Measurements from ENCODE around the gene MAD2L1BP. TPM values are rescaled to one million over a fixed set of nuclear protein-coding genes. Genes with fewer than 3 reads are reported as not detected.

MAD2L1BP gene
- total and polyA plus RNA-seq, 2 of the 13 experiments (the other 11 are each of a cell fraction or from before 2014, with no cell fraction given): 54.2 to 55.5 TPM

DNA sequence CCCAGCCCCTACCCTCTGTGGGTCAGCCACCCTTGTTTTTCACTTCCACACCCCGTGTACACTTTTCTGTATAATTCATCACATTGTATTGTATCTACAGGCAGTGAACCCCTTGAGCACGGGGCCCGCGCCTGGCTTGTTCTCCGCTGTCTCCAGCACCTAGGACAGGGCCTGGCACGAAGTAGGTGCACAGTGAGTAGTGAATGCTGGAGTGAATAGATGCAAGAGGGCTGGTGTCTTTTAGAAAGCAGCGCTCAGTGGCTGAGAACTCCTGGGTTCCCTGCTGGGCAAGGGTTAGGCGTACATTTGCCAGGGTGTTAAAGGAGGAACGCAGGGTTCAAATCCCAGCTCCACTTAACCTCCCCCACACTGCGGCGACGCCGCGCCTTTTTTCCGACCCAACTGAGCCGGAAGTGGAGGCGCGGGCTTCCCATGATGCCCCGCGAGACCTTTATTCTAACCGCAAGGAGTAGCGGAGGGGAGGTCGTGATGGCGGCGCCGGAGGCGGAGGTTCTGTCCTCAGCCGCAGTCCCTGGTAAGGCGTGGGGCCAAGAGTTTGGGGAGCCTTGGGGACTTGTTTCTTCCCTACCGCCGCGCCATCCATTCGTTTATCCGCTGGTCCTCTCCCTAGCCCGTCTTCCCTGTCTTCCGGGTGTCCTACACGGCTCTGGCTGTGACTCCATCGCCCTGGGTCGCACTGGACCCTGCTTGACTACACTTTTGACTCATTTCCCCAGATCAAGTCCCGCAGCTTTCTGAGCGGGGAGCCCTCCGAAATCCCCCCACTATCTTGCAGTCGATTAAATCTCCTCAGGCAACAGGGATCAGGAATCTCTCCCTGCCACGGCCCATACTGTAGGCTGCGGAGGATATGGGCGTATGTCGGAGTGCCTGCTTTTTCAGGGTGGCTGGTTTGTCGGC is at the start of gene MAD2L1BP (continued):
- TF ChIP-seq ZNF326 (CRISPR knock-in tag; IDR thresholded peaks at IDR 0.05; ENCODE audit: borderline replicate concordance) (no peak), RARA (CRISPR knock-in tag; IDR thresholded peaks at IDR 0.05) (peak; percentile 48), ZC3H13 (CRISPR knock-in tag; IDR thresholded peaks at IDR 0.05) (peak; percentile 52; the same call in 1 of the 2 replicates), ERF (CRISPR knock-in tag; IDR thresholded peaks at IDR 0.05) (peak; percentile 97), SP2 (CRISPR knock-in tag; IDR thresholded peaks at IDR 0.05) (no peak), ZNF558 (CRISPR knock-in tag; IDR thresholded peaks at IDR 0.05; ENCODE audit: borderline replicate concordance) (peak; percentile 70; the same call in 1 of the 2 replicates), SPEN (CRISPR knock-in tag; IDR thresholded peaks at IDR 0.05; ENCODE audit: low read depth) (peak; percentile 73; the same call in 1 of the 2 replicates), PHF20 (CRISPR knock-in tag; IDR thresholded peaks at IDR 0.05) (peak; percentile 92), ZNF367 (CRISPR knock-in tag; IDR thresholded peaks at IDR 0.05; ENCODE audit: borderline replicate concordance) (no peak), ZNF260 (CRISPR knock-in tag; IDR thresholded peaks at IDR 0.05; ENCODE audit: borderline replicate concordance, low read depth) (no peak), MAFK (conservative IDR thresholded peaks at IDR 0.05 in 1 of 2, IDR thresholded peaks at IDR 0.05 in 1 of 2; ENCODE audit: low read length in 2 of 2) (no peak), ZNF501 (CRISPR knock-in tag; IDR thresholded peaks at IDR 0.05) (peak; percentile 84), ZNF761 (CRISPR knock-in tag; conservative IDR thresholded peaks at IDR 0.05) (no peak), GFI1 (CRISPR knock-in tag; IDR thresholded peaks at IDR 0.05; ENCODE audit: borderline replicate concordance) (peak; percentile 72), ZZZ3 (CRISPR knock-in tag; IDR thresholded peaks at IDR 0.05; ENCODE audit: borderline replicate concordance) (no peak), ZNF24 (IDR thresholded peaks at IDR 0.05) (0 out of 2 replicates have a peak, but pooled peaks have one; percentile 28), ETV5 (CRISPR knock-in tag; IDR thresholded peaks at IDR 0.05; ENCODE audit: borderline replicate concordance) (peak; percentile 98), NCOA1 (CRISPR knock-in tag; IDR thresholded peaks at IDR 0.05) (no peak)
- TF ChIP-seq, protein P1, sequence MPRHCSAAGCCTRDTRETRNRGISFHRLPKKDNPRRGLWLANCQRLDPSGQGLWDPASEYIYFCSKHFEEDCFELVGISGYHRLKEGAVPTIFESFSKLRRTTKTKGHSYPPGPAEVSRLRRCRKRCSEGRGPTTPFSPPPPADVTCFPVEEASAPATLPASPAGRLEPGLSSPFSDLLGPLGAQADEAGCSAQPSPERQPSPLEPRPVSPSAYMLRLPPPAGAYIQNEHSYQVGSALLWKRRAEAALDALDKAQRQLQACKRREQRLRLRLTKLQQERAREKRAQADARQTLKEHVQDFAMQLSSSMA (CRISPR knock-in tag; IDR thresholded peaks at IDR 0.05): peak; percentile 65; the same call in 1 of the 2 replicates
- TF ChIP-seq, protein P2, sequence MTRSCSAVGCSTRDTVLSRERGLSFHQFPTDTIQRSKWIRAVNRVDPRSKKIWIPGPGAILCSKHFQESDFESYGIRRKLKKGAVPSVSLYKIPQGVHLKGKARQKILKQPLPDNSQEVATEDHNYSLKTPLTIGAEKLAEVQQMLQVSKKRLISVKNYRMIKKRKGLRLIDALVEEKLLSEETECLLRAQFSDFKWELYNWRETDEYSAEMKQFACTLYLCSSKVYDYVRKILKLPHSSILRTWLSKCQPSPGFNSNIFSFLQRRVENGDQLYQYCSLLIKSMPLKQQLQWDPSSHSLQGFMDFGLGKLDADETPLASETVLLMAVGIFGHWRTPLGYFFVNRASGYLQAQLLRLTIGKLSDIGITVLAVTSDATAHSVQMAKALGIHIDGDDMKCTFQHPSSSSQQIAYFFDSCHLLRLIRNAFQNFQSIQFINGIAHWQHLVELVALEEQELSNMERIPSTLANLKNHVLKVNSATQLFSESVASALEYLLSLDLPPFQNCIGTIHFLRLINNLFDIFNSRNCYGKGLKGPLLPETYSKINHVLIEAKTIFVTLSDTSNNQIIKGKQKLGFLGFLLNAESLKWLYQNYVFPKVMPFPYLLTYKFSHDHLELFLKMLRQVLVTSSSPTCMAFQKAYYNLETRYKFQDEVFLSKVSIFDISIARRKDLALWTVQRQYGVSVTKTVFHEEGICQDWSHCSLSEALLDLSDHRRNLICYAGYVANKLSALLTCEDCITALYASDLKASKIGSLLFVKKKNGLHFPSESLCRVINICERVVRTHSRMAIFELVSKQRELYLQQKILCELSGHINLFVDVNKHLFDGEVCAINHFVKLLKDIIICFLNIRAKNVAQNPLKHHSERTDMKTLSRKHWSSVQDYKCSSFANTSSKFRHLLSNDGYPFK (CRISPR knock-in tag; IDR thresholded peaks at IDR 0.05; ENCODE audit: borderline replicate concordance): peak; percentile 95
- TF ChIP-seq, protein P3, sequence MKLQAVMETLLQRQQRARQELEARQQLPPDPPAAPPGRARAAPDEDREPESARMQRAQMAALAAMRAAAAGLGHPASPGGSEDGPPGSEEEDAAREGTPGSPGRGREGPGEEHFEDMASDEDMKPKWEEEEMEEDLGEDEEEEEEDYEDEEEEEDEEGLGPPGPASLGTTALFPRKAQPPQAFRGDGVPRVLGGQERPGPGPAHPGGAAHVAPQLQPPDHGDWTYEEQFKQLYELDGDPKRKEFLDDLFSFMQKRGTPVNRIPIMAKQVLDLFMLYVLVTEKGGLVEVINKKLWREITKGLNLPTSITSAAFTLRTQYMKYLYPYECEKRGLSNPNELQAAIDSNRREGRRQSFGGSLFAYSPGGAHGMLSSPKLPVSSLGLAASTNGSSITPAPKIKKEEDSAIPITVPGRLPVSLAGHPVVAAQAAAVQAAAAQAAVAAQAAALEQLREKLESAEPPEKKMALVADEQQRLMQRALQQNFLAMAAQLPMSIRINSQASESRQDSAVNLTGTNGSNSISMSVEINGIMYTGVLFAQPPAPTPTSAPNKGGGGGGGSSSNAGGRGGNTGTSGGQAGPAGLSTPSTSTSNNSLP (IDR thresholded peaks at IDR 0.05; ENCODE audit: low read depth, low read length): no peak
- TF ChIP-seq, protein P4, sequence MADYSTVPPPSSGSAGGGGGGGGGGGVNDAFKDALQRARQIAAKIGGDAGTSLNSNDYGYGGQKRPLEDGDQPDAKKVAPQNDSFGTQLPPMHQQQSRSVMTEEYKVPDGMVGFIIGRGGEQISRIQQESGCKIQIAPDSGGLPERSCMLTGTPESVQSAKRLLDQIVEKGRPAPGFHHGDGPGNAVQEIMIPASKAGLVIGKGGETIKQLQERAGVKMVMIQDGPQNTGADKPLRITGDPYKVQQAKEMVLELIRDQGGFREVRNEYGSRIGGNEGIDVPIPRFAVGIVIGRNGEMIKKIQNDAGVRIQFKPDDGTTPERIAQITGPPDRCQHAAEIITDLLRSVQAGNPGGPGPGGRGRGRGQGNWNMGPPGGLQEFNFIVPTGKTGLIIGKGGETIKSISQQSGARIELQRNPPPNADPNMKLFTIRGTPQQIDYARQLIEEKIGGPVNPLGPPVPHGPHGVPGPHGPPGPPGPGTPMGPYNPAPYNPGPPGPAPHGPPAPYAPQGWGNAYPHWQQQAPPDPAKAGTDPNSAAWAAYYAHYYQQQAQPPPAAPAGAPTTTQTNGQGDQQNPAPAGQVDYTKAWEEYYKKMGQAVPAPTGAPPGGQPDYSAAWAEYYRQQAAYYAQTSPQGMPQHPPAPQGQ (CRISPR knock-in tag; IDR thresholded peaks at IDR 0.05; ENCODE audit: borderline replicate concordance): no peak
